Left cardiac atrium (tissue), 4 donors: ENCODE data around the gene SIGLEC14. TPM values are rescaled to one million over a fixed set of nuclear protein-coding genes. Genes with fewer than 3 reads are reported as not detected.
"Not testable (repeated sequence)": the region's sequence is repeated elsewhere in the genome, so short reads cannot be mapped to it uniquely, and the experiment has no call there.

Experiments used
- ATAC-seq, 2 donors: fragments of 200-7000 bp; cut with Tn5 transposase; one replicate each; pipeline ENCODE4 v1.9.1; 2020; ENCODE audit warnings: mild to moderate bottlenecking in 2 of 2, moderate library complexity in 2 of 2
- DNase-seq: peaks from one replicate; pipeline ENCODE4 v3.0.0-alpha.2; 2020
- intact Hi-C, 2 donors: fragments of 100-400 bp; cut with DNase I; formaldehyde crosslinking; loops; one replicate each; pipeline versions ENCODE4 v1.14.1 to v1.15.1; 2022 to 2023
- total RNA-seq, 2 donors: library from RNA; stranded (reverse); fragmentation: NEBNext Ultra II Directional; extraction: Animal tissue kit (Norgen Biotek cat#: 25700); gene quantifications; one replicate each; pipeline ENCODE4 v1.2.1, GENCODE V29; 2021
- donor health status: DM: no; HTN: yes; CAD: no.
- donor health status: DM: no; HTN: yes; CAD: no; lungs with severe emphysema.
- donor health status: DM: yes; HTN: yes; CAD: no.
- donor health status: Dilated cardiomyopathy.

SIGLEC14 gene
- total RNA-seq, 2 donors from 2014 or later, result 1.2 to 4.2 TPM

DNA sequence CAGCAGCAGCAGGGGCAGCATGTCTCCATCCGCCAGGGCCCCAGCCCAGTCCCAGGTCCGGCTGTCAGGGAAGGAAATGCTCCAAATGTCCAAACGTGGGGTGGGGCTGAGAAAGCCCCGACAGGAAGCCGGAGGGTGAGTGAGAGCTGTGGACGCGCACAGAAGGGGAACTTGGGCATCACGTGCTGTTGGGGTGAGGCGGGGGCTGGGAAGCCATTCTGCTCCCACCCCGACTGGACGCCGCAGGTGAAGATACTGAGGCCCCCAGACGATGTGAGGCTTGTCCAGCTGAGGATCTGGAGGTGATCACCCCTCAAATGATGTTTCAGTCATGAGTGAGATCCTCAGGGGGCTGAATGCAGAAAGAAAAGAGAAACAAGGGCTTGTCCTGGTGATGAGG lies 16.3 kb downstream of the SIGLEC14 start, which contains the start of gene SIGLEC5:
SIGLEC5 (minus strand) TSS at position 87 of the 400 bp plus-strand sequence; CDS start at position 21, 66 bp downstream.
- peak; percentile 5 to 47 for ATAC-seq
- DNase-seq, intact Hi-C loops: not testable (repeated sequence)

- ATAC-seq (no peak), DNase-seq (no peak)
- intact Hi-C loops, result no loop called here
These were observed 18.3 kb downstream of the SIGLEC14 start for GRCh38 chr19:51628153-51628939.

- ATAC-seq, result no peak
- no peak for DNase-seq
- intact Hi-C loops, result no loop called here
These were observed 19.0 kb downstream of the SIGLEC14 start for GRCh38 chr19:51627491-51628138.

GRCh38 chr19:51626675-51627074 lies 19.9 kb downstream of the SIGLEC14 start:
- ATAC-seq, result no peak
- DNase-seq, result no peak
- intact Hi-C loops, result no loop called here

GRCh38 chr19:51621178-51621577 lies 25.4 kb downstream of the SIGLEC14 start:
- ATAC-seq, result no peak
- intact Hi-C loops, result no loop called here
- no peak for DNase-seq

GRCh38 chr19:51615991-51616390 lies 30.6 kb downstream of the SIGLEC14 start:
- intact Hi-C loops, result no loop called here
- DNase-seq, result no peak
- ATAC-seq, result no peak

GRCh38 chr19:51614789-51615188 lies 31.8 kb downstream of the SIGLEC14 start:
- intact Hi-C loops, result no loop called here
- no peak for ATAC-seq
- DNase-seq, result no peak

- intact Hi-C loops, result no loop called here
- ATAC-seq, result no peak
- no peak for DNase-seq
These were observed 36.0 kb downstream of the SIGLEC14 start for GRCh38 chr19:51610576-51610975.

DNA sequence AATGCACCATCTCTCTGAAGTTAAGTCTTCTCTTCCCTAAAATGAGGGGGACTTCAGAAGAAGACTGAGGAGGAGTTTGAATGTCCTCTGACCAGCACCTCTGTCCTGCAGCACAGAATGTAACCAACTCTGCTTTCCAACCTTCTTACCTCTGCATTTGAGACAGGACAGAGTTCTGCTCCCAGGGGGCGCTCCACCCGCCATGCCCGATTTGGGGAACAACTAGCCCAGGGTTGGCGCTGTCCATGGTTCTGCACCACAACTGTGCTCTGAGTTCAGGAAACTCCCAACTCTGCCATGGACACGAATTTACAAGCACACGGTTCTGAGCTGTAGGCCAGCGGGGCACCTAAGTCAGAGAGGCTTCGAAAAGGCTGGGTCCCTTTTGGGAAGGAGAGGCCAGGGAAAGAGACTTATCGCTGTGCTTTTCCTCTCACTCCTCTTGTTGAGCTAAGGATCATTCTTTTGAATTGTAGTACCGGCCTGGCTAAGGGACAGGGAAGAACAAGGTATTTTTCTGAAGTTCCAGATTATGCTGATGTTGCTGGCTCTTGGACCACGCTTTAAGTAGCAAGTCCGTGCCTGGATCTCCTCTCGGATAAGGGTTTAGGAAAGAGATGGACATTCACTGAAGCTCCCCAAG lies 38.6 kb downstream of the SIGLEC14 start:
- DNase-seq, result peak; percentile 82

GRCh38 chr19:51607077-51607476 lies 39.5 kb downstream of the SIGLEC14 start:
- DNase-seq, result no peak
- intact Hi-C loops, result no loop called here
- ATAC-seq, result no peak

More for the DNA sequence above, 38.6 kb downstream of the SIGLEC14 start:
- intact Hi-C loops, result no loop called here
- ATAC-seq, result peak; percentile 38 to 46

DNA sequence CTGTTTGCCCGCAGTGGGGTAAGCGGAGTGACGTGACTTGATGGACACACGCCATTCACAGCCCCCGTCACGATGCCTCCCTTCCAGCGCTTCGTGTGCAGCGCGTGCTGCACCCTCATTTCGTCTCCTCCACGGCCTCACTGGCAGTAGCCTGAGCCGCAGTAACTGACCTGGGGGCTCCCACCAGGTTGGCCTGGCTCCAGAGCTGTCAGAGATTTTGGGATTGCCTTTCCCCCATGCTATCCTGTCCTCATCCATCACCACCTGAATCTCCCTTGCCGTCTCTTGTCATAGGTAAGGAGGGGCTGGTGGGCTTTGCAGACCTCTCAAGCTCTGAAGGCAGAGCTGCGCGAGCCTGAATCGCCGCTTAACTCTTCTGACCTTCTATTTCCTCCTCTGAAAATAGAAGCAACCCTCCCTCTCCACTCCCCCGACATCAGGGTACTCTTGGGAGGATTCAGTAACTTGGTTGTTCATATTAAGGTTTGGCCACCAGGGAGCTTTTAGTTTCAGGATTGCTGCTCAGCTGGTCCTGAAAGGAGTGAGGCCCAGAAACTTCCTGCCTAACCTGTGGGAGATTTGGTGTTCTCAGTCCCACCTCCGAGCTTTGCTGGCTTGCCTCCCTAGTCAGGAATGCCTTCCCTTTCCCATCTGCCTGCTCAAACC lies 44.3 kb downstream of the SIGLEC14 start:
- intact Hi-C loops, result no loop called here
- DNase-seq (no peak), ATAC-seq (no peak)

GRCh38 chr19:51600940-51601580 lies 45.6 kb downstream of the SIGLEC14 start:
- intact Hi-C loops, result no loop called here
- ATAC-seq, result no peak
- no peak for DNase-seq

- no peak for ATAC-seq
- no peak for DNase-seq
- intact Hi-C loops, result loop anchor here in 1 of 2 donors (10.0 kb wide), 1 partner anchor 56 kb away; no protein-coding TSS in a partner anchor
These were observed 47.5 kb downstream of the SIGLEC14 start for GRCh38 chr19:51599084-51599483.

DNA sequence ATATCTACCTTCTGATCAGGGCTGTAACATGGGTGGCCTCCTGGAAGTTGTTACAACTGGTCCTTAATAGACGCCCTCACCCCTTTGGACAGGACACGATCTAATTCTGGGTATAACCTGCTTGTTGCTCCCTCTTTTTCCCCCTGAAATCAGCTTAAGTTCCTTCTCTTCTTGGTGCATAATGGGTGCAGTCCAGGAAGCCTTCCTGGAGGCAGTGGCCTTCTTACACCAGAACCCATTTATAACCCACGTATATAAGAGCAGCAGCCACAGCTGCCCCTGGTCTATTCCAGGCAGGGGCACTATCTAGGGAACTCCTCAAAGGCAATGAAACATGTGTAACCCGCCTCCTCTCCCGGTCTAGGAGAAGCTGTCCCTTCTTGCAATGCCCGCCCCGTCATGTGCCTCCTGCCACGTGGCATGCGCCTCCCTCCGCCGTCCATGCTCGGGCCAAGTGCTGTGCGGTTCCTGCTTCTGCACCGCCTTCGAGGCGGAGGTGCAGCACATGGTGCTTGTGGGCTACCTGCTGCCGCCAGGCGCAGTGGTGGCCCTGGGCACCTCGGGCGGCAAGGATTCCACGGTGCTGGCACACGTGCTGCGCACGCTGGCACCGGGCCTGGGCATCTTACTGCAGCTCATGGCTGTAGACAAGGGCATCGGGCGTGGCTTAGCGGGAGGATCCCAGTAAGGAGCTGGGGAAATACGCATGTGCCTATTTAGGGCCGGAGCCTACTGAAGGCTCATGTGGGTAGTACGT lies 48.3 kb downstream of the SIGLEC14 start:
- no peak for ATAC-seq
- DNase-seq, result no peak
- intact Hi-C loops, result loop anchor here in 1 of 2 donors (10.0 kb wide), 1 partner anchor 56 kb away; no protein-coding TSS in a partner anchor

- ATAC-seq (no peak), DNase-seq (no peak)
- intact Hi-C loops, result loop anchor here in 1 of 2 donors (10.0 kb wide), 1 partner anchor 59 kb away; no protein-coding TSS in a partner anchor
These were observed 51.1 kb downstream of the SIGLEC14 start for GRCh38 chr19:51595190-51596175.

- intact Hi-C loops, result loop anchor here in 1 of 2 donors (10.0 kb wide), 1 partner anchor 60 kb away; no protein-coding TSS in a partner anchor
- ATAC-seq, result peak; percentile 1 to 16
- DNase-seq, result no peak
These were observed 51.9 kb downstream of the SIGLEC14 start for GRCh38 chr19:51594774-51595109.
